ENCODE measurements around the gene HOOK1.

HOOK1 gene

DNA sequence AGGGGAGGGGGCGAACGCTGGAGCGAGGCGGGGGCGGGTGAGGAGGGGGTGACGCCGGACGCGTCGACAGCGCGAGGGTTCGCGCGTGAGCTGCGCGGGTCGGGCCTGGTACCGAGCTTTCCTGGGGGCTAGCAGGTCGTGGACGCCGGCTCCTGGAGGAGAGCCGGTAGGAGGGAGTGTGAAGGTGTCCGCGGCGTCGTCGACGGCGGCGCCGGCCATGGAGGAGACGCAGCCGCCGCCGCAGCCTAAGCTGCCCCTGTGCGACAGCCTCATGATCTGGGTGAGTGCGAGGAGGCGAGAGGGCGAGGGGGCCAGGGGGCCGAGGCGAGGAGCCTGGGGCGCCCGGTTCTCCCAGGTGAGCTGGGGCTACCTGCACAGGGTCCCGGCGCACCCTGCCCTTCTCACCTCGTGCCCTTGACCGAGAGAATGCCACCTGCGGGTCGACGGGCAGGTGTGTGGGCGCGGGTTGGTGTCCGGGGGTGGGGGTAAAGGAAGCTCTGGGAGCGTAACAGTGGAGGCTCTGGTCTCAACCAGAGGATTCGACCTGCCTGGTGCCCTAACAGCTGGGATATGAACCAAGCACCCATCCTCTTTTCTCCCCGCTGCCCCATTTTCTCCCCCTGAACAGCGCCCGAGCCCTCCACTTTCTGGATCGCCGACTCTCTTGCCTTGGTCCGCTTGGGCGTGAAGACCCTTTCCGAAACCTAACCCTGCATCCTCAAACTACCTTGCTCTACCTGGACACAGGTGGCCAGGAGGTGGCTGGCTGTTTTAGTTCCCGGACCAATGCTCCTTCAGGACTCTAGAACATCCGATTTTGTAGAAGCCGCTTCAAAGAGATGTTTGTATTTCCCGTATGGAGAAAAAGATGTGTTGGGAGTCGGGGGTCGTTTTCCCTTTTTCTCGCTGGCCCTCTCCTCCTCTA is at the start of gene HOOK1:
Gene HOOK1, plus strand, starts transcription at position 49 of the 925 bp plus-strand sequence. Its CDS starts 169 bp downstream, at position 218.
- DNase-seq: no peak

DNA sequence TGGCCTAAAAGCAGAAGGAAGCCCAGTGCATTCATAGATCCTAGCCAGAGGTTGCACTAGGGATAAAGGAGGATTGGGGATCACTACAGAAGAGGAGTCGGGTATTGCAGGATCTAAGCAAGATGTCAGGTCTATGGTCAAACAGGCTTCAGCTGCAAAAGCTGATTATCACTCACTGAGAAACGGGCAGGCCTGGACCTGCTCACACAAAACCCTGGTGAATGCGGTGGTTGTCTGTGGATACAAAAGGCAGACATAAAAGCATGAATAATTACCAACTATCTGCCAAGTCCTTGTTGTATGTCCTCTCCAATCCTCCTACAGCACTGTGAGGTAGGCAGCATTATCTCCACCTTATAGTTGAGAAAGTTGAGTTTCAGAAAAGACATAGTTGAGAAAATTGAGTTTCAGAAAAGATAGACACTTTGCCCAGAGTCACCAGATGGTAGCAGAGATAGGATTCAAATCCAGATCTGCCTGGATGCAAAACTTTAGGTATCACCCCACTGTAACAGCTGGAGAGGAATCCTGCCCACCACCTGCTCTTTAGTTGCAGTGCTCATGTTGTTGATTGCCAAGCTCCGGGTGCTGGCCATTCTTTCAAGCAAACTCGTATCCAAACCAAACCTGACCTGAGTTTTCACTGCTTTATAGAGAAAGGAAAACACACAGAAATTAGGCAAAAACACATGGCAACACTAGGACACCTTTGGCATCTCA is 49.6 kb upstream of the HOOK1 start:
- peak; percentile 48 for DNase-seq

DNA sequence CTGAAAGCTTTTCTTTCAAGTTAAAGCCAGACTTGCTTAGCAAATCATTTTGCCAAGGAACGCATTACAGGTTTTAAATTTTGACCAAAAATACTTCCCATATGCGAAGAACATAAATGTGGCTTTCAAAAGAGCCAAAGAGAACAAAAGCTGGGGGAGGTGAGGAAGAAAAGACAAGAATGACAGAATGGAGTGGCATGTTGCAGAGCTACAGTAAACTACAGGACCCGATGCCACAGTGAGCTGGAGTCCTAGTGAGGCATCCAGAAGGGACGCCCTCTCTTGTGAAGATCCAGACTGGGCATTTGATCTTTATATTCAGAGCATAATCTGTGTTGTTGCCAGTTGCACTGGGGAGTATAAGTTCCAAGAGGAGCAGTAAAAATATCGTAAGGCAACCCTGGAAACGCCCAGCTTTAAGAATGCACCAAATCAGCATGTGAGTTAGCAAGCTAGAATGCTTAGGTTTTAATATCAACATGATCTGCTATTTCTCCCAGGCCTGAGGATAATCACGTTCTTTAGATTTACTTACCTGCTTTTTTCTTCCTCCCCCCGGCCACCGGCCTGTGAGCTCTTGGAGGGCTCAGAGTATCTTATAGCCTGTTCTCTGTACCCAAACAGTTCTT is 48.4 kb upstream of the HOOK1 start:
- DNase-seq: no peak

DNA sequence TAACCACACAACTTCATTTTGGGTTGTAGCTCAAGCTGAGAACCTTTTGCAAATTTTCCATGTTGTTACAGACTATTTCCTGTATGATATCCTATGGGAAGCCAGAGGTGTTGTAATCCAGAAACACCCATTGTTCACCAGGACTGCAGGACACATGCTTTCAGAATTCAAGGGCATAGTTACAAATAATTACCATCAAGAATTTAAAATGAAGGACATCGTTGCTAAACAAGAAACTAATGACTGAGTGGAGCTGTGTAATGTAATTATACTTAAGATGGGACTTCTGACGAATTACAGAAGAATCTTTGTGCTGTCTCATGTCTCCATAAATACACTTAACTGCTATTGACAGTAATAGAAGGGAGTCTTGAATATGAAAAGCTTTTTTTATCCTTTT is 47.6 kb upstream of the HOOK1 start:
- DNase-seq: no peak

DNA sequence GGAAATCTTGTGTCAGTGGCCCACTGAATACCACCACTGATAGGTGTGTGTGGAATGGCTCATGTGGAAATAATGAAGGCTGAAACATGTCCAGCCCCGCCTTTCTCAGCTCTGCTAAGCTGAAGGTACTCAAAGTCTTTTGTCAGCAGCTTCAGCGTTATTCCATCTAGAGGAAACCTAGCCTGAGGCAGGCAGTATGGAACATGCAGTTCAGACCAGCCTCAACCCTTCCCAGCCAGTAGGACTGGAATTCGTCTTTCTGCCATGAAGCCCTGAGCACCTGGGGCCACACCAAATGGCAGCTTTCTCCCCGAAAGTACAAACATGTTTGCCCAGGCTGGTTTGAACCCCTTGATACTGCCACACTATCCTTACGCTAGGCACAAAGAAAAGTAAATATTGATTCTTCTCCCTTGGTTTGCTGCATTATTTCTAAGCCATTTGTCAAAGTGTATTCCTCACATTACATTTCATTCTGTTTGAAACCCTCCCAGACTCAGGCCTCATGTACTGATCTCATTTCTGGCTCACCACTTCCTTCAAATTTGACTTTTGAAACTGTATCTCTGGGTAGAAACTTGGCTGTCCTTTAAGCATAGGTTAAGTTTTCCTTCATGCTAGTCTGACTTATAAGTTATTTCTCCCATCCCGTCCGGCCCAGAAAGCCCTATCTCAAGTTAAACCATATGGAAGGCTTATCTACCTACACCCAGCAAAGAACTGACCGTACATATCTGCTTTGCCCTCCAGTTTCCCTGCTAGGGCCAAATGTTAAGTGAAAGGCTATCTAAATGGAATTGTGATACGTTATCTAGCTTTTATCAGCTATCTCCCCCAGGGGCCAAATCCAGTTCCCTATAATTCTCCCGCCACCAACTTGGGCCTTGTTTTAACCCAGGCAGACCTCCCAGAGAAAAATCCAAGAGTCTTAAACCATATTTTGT is 45.7 kb upstream of the HOOK1 start:
- DNase-seq: peak; percentile 56

DNA sequence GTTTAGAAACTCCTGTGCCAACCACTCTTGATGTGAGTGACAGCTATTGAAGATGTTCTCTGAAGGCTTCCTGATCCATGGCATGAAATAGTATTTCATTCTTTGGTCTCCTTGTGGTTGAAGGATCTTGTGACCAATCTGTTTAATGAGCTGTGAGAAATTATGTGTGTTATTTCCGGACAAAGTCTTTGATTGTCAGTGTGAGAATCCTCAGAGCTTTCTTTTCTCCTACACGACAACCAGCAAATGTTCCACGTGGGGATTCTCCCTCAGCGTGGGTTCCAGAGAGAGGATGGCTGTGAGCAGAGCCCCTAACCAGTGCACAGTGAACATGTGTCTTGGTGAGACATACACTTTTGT is 45.0 kb upstream of the HOOK1 start:
- no peak for DNase-seq

DNA sequence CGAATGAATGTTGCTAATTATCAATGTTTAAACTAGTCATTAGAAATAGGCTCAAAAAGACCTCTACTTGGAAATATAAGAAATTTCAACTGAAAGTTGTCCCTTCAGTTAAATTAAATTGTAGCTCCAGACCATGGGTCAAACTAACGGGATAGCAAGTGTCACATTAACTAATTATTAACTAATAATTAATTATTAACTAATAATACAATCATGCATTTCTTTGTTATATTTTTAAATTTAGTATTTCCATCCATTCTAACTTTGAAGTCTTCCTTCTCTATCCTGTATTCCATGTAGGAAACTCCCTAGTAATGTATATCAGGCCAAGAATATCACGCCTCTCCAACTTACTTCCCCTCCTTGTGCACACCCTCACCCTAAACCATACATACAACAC is 43.4 kb upstream of the HOOK1 start:
- no peak for DNase-seq

DNA sequence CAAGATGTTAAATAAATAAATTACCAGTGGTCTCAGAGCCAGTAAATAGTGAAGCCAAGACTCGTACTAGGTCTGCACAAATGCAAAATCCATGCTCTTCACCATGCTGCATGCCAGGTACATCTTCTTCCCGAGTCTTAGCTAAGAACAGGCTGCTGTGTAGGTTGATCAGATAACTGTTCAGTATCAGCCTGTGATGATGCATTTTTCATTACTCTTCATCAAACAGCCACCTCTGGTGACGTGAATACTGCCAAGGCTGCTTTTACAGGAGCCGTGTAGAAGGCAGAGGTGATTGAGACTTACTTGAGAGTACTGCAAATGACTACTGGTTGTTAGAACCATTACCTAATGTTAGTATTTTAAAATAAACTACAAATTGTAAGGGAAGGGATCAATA is 39.3 kb upstream of the HOOK1 start:
- DNase-seq: no peak

DNA sequence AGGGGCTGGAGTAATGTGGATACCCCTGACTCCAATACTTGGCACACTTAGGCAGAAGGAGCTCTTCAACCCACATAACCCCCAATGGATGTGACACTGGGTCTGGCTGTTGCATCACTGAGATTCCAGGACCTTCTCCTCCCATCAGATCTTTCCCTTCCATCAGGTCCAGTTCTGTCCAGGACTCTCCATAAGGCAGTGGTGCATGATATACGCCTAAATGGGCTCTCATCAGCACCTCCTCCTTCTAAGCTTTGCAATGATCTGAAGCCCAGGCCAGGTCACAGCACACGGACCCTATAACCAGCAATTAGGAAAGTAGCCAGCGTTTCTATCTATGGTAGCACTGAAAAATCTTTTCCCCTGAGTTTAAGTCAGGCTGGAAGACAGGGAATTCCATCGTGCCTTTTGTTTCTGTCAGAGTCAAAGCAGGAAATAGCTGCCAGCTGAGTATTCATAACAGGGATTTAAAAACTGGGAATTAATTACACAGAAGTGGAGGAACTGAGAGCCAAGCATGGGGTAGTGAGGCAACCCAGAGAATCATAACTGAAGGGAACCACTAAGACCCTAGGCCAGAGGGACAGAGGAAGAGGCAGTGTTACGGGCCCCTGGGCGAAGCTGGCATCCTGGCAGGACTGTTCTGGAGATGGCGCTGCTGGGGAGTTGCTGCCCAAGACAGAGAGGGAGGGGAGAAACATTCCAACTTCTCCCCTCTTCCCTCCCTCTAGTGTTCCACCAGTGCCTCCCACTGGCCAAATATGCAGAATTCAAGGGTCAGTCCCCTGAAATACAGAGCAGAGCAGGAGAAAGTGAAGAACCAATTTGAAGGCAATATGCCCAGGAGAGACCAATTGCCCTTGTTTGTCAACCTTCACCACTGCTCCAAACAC is 37.5 kb upstream of the HOOK1 start:
- DNase-seq: no peak

DNA sequence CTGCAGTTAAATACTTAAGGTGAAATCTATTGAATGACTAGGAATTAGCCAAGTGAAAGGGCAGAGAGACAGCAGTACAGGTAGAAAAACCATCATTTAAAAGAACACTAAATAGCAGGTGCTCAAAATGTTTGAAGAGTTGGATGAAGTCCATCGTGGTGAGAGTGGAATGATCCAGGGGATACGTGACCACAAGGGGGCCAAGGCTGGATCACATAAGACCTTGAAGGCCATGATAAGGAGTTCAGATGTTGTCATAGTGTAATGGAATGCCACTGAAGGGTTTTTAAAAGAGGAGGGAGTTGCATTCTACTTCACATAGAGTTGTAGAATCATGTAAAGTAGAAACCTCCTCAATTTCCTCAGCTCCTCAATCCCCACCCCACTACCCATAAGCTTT is 34.8 kb upstream of the HOOK1 start:
- DNase-seq: no peak

DNA sequence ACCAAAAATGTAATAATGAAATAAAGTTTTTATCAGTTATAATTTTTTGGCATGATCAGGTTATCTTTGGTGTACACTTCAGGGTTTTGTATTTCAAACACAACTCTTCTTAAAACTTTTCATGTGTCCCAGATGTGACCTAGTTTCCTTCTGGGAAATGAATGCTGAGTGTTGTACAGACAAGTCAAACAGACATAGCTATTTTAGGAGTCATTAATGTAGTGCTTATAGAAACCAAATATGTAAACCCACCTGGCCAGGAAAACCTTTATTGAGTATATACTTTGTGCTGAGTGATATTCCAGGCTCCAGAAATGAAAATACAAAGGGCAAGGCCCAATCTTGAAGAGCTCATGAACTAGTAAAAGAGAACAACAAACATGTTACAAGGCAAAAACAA is 25.9 kb upstream of the HOOK1 start:
- DNase-seq: no peak

DNA sequence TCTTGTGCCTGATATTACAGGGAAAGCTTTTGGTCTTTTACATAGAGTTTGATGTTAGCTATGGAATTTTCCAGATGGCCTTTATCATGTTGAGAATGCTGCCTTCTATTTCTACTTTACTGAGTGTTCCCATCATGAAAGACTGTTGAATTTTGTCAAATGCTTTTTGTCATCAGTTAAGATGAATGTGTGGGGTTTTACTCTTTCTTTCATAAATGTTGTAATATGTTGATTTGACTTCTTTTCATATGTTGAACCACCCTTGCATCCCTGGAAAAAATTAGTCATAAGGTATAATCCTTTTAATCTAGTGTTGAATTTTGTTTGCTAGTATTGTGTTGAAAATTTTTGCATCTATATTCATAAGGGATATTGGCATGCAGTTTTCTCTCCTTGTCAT is 16.1 kb upstream of the HOOK1 start:
- no peak for DNase-seq

DNA sequence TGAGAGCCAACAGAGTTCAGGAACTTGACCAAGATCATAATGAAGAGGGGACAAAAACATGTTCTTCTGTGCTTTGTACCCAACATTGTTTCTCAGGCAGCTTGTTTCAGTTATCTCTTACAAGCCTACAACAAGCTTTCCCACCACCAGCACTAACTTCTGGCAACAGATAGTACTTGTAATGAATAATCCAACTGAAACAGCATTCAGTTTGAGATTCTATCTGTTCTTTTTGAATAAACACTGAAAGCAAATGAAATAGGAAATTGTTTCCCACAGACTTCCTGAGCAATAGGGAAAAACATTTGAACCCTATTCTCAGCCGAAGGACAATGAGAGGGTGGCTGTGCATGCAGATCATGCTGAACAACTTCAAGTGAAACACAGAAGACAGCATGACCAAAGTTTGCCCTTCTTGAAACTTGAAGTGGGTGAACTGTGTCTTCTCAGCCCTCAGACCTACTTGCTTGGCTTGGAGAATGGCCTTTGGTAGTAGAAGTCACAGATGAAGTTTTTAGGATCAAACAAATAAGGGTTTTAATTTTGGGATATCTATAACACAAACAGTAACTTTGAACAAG is 11.2 kb upstream of the HOOK1 start:
- no peak for DNase-seq

DNA sequence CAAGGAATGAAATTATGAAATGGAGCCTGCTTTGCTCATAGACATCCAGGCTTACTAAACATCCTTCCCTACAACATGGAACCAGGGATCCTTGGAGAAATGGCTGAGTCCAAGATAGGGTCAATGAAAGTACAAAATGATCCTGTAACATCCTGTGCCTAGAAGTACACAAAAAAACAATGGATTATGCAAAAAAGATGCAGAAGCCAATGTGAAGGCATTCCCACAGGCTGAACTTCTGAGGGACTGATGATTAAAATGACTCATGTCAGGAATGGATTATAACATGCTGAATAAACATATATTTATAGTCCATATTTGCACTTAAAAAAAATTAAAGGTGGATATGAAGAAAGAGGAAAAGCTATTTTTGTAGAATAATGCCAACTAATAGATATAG is 10.4 kb upstream of the HOOK1 start:
- DNase-seq: no peak

DNA sequence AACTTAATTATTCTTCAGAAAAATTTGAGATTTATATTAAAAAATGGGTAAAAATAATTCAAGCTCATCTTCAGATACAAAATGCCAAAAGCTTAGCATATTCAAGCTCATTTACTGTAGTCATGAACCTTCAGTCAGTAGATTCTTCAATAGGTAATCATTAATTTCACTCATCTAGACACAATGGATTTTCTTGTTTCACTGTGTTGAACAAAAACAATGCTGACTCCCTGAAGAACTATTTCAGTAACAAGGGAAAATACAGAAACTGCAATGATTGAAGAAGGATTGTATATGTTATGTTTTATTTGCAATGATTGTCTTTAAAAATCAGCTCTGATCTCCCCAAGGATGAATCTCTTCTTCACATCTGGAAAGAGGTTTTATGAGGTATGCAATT is 9.2 kb upstream of the HOOK1 start:
- DNase-seq: no peak

DNA sequence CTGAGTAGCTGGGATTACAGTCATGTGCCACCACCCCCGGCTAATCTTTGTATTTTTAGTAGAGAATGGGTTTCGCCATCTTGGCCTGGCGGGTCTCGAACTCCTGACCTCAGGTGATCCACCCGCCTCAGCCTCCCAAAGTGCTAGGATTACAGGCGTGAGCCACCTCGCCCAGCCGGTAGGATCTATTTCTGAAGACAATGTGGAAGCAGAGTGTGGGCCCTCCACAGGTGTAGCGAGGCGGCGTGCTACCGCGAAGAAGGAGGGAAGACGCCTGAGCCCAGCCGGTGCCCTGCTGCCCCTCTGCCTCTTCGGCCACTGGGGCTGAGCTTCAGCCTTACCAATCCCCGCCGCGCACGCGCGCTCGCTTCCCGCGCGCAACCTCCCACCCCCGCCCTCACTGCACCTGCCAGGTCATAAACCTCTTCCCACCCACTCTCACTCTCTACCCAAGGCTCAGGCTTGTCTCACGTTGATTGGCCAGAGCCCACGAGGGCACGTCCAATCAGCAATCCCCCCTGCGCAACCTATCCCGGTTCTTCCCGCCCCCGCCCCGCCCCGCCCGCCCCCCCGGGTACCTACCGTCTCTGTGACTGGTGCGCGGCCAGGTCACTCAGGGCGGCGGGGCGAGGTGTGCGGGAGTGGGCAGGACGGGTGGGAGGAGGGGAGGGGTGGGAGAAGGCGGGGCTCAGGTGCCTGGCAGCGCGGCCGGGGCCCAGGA is 409 bp upstream of the HOOK1 start:
- DNase-seq: peak; percentile 98

DNA sequence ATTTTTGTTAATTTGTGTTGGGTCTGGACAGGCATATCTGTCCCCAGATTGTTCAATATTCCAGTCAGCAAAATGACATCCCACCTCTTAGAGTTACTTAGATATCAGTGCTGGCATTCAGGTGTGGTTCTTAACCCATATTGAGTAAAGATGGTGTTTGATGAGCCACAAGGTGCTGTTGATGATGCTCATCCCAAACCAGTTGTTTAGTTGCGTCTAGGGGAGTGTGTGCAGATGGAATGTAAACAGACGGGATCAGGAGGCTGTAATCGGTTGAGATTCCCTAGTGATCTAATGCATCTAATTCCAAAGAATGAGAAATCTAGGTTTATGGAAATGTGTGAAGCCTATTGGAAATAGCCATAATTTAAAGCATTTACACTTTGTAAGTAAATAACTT is 1.1 kb downstream of the HOOK1 start:
- no peak for DNase-seq

DNA sequence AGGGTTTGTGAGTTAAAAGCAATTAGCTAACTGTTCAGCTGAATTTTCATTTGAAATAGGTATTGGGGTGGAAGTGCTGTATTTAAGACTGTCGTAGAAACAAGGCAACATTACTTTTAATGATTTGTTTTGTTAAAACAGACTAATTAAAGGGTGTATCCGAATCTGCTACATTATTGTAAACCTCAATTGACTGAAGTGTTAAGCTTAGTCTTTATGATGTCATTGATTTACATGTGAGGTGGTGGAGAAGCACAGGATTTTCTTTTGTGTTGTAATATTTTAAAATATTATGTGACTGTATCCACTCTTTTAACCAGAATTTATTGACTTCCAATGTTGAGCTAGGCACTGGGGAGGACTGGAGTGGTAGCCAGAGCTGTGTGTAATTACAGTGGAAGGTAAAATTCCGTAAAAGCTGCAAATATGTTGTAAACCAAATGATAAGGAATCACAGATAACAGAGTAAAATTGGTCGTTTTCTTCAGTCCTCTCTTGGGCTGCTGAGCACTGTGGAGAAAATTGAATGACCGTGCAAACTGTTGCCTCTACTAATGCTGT is 1.6 kb downstream of the HOOK1 start:
- DNase-seq: no peak

DNA sequence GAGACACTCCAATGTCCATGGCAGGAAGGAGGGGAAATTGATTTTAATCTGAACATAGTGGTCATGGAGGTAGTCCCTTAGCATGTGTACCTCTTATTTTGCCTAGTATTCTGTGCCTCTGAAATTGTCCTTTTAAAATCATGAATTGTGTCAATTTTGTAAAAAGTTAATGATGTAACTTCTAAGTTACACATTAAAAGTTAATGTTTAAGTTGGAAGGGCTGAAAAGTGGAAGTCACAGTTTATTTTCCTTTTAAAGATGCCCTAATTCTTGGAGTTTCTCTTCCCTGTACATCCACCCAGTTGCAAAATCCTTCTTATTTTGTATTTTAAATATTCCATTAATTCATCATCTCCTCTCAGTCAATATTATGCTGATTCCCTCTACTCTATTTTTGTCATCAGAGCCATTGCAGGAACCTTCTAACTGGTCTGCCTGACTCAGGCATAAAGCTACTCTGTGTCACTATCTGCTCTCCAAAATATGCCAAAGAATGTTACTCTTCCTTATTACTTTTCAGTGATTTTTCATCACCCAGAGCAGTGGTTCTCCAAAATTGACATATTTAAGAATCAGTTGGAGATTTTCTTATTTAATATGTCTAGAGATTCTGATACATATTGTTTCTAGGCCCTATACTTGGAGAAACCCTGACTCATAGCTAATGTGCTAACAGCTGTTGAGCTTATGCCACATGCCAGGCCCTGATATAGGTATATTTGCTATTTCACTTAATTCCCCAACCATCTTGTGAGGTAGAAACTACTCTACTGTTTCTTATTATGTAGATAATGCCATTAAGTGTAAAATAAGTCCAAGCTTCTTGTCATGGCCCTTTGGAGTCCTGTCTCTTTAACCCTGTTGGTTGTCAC is 5.1 kb downstream of the HOOK1 start:
- DNase-seq: no peak

All from NCI-H774 (cell line).